ENCODE results near the gene SLC2A4RG. TPM values are rescaled to one million over a fixed set of nuclear protein-coding genes. Genes with fewer than 3 reads are reported as not detected.

Gene SLC2A4RG
- total and polyA plus RNA-seq, 8 donors, result 25.8 to 67.1 (median 33.4) TPM

DNA sequence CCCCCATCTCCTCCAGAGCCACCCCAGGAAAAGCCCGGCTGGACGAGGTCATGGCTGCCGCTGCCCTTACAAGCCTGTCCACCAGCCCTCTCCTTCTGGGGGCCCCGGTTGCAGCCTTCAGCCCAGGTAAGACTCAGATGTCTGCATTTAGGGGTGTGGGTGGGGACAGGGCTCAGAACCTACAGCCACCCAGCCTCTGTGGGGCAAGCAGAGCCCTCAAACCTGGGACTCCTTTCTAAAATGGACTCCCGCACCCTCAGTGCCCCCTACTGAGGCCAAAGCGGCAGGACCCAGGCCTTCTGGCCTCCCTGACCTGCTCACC lies 1.7 kb downstream of the SLC2A4RG start:
- Histone ChIP-seq H3K4me3 (peak overlapping the region in 2 of 4 donors; percentile 55 to 58), H3K4me1 (peaks cover 15 to 27% (median 15%) of the 10 kb centered on the region in 3 donors), H3K9me3 (no peaks in the 10 kb centered on the region), H3K27me3 (no peaks in the 10 kb centered on the region), H3K27ac (peak overlapping the region; percentile 49 to 95 (median 90)), H3K36me3 (peaks cover 0 to 11% (median 6%) of the 10 kb centered on the region in 3 donors)
- TF ChIP-seq CTCF (IDR thresholded peaks at IDR 0.05), result no peak
- no peak for FAIRE-seq
- ATAC-seq, result no peak
- no peak for DNase-seq
- intact Hi-C loops (cut with DNase I), result no loop called here
- 8 to 19% methylated on average over 6 of the region's 6 CpGs for WGBS, 2 donors

DNA sequence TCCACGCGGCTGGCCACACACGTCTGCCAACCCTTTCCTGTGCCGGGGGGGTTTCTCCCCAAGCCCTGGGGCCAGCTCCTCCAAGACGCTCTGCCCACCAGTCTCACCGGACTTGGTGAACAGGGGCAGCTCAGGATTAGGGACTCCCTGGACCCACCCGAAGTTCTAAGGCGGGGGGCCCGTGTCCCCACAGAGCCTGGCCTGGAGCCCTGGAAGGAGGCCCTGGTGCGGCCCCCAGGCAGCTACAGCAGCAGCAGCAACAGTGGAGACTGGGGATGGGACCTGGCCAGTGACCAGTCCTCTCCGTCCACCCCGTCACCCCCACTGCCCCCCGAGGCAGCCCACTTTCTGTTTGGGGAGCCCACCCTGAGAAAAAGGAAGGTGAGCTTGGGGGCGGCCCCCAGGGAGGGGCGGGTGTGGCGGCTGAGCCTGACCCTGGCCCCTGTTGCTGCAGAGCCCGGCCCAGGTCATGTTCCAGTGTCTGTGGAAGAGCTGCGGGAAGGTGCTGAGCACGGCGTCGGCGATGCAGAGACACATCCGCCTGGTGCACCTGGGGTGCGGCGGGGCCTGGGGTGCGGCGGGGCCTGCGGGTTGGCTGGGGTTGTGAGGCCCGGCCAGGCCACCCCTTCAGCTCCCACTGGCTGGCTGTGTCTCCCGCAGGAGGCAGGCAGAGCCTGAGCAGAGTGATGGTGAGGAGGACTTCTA lies 2.3 kb downstream of the SLC2A4RG start:
- Histone ChIP-seq H3K4me3 (peak overlapping the region in 2 of 4 donors; percentile 55 to 58), H3K27ac (peak overlapping the region; percentile 49 to 95 (median 90)), H3K27me3 (no peaks in the 10 kb centered on the region), H3K9me3 (no peaks in the 10 kb centered on the region), H3K36me3 (peaks cover 0 to 11% (median 6%) of the 10 kb centered on the region in 3 donors), H3K4me1 (peaks cover 15 to 27% (median 15%) of the 10 kb centered on the region in 3 donors)
- intact Hi-C loops (cut with DNase I), result no loop called here
- no peak for TF ChIP-seq CTCF (IDR thresholded peaks at IDR 0.05)
- DNase-seq (peak in 4 of 6 donors; percentile 44 to 84 (median 56)), ATAC-seq (no peak), FAIRE-seq (no peak)
- 72 to 77% methylated on average over 29 to 30 of the region's 30 CpGs for WGBS, 2 donors

GRCh38 chr20:63742381-63743024 lies 2.9 kb downstream of the SLC2A4RG start:
- Histone ChIP-seq H3K4me1 (peaks cover 12 to 21% (median 15%) of the 10 kb centered on the region in 3 donors), H3K27ac (no peak overlapping the region), H3K36me3 (peaks cover 0 to 11% (median 6%) of the 10 kb centered on the region in 3 donors), H3K27me3 (no peaks in the 10 kb centered on the region), H3K4me3 (no peak overlapping the region), H3K9me3 (no peaks in the 10 kb centered on the region)
- DNase-seq (peak in 4 of 6 donors; percentile 25 to 81 (median 56)), FAIRE-seq (no peak), ATAC-seq (no peak)
- TF ChIP-seq CTCF (IDR thresholded peaks at IDR 0.05), result no peak
- intact Hi-C loops (cut with DNase I), result no loop called here
- 85 to 88% methylated on average over 27 to 37 of the region's 37 CpGs for WGBS, 2 donors

DNA sequence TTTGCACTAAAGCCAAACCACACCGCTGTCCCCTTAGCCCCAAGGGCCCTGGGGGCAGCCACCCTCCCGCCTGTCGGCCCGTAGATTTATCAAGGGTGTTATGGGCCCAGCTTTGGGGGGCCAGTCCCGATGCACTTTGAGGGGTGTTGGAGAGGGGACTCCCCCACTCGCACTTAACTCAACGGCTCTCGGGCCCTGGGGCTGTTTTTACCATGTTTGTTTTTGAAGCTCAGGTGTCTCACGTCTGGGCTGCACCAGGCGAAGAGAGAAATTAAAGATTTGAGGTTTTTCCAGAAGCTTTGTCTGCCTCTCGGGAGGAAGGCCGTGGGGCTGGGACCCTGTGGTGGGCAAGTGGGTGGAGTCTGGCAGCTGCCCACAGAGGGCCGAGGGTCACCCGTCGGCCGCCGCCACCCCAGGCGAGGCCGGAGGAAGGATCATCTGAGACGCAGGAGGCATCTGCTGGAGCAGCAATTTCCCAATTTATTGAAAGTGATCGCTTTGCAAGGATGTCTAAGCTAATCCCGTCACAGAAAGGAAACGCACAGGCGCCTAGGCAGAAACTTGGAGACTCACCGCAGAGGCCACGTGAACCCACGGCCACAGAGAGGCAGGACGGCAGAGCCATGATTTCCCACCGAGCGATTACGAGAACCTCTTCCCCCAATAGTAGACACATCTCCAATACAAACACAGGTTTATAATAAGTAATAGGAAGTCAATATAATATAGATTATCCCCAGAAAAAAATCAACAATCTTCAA lies 3.8 kb downstream of the SLC2A4RG start:
- DNase-seq, result peak in 2 of 6 donors; percentile 32 to 70

More for the DNA sequence above, 3.8 kb downstream of the SLC2A4RG start:
- TF ChIP-seq CTCF (IDR thresholded peaks at IDR 0.05), result no peak
- H3K4me1 ChIP-seq, result peaks cover 8 to 14% (median 10%) of the 10 kb centered on the region in 3 donors
- no peak for FAIRE-seq
- 89 to 91% methylated on average over 31 of the region's 31 CpGs for WGBS, 2 donors
- H3K27me3 ChIP-seq, result no peaks in the 10 kb centered on the region
- peaks cover 0 to 11% (median 6%) of the 10 kb centered on the region in 3 donors for H3K36me3 ChIP-seq
- ATAC-seq, result no peak
- H3K27ac ChIP-seq, result no peak overlapping the region
- H3K9me3 ChIP-seq, result no peaks in the 10 kb centered on the region
- intact Hi-C loops (cut with DNase I), result no loop called here
- H3K4me3 ChIP-seq, result no peak overlapping the region

Data from pancreas (tissue), 10 donors.